HEK293 (cell line): ENCODE results near the gene SRD5A3.

ENCODE experiments used
- CTCF ChIA-PET: fragments of 350-600 bp; formaldehyde crosslinking; extraction: SDS; loops from one replicate; lab custom pipeline; 2021; ENCODE audit warnings: antibody characterized with exemption; lab: Yijun Ruan, JAX
- POLR2A ChIA-PET: fragments of 300-600 bp; formaldehyde crosslinking; extraction: SDS; loops from one replicate; lab custom pipeline; 2020; ENCODE audit warnings: antibody characterized with exemption, inconsistent platforms; lab: Yijun Ruan, JAX
- H3K27ac ChIP-seq: fragments of 200-500 bp; sonication (Bioruptor generic); 2 replicates; pipeline ENCODE4 v1.5.1; 2014; ENCODE audit warnings: low read depth, low read length, control low read depth, inconsistent platforms; ENCODE audit errors: extremely low read depth
- H3K36me3 ChIP-seq, 2 experiments: fragments of 200-500 bp in 1 of 2; sonication (Bioruptor generic) in 1 of 2; 1 replicate in 1 of 2; 2 replicates in 1 of 2; pipeline ENCODE4 v1.5.1; 2014 to 2017; ENCODE audit warnings: inconsistent platforms in 2 of 2, low read length in 2 of 2; ENCODE audit not compliant: control insufficient read depth in 2 of 2, insufficient read depth in 1 of 2
- H3K4me1 ChIP-seq: fragments of 200-500 bp; sonication (Bioruptor generic); 2 replicates; pipeline ENCODE4 v1.5.1; 2014; ENCODE audit warnings: mild to moderate bottlenecking, low read length, inconsistent platforms; ENCODE audit not compliant: control insufficient read depth, insufficient read depth
- H3K4me3 ChIP-seq: 2 replicates; pipeline ENCODE4 v1.5.1; 2011; ENCODE audit warnings: low read depth, mild to moderate bottlenecking, control low read depth, low read length, moderate library complexity
- H3K9me3 ChIP-seq: fragments of 200-500 bp; sonication (Bioruptor generic); 2 replicates; pipeline ENCODE4 v1.5.1; 2014; ENCODE audit warnings: low read depth, low read length, inconsistent platforms; ENCODE audit not compliant: control insufficient read depth, insufficient read depth
- GLI4 ChIP-seq: fragments of 450-650 bp; formaldehyde crosslinking; IDR thresholded peaks from 2 replicates; pipeline ENCODE4 v1.5.1; 2016; ENCODE audit warnings: missing biosample characterization, missing genetic modification characterization
- KLF16 ChIP-seq: fragments of 450-650 bp; formaldehyde crosslinking; IDR thresholded peaks from 2 replicates; pipeline ENCODE4 v1.5.1; 2017; ENCODE audit warnings: missing biosample characterization, missing genetic modification characterization
- KLF17 ChIP-seq: fragments of 450-650 bp; formaldehyde crosslinking; IDR thresholded peaks from 2 replicates; pipeline ENCODE4 v1.5.1; 2016; ENCODE audit warnings: missing biosample characterization, missing genetic modification characterization
- OSR2 ChIP-seq: fragments of 450-650 bp; formaldehyde crosslinking; IDR thresholded peaks from 2 replicates; pipeline ENCODE4 v1.5.1; 2016; ENCODE audit warnings: missing biosample characterization, missing genetic modification characterization
- PBX3 ChIP-seq: sonication (generic); formaldehyde crosslinking; IDR thresholded peaks from 2 replicates; pipeline ENCODE4 v1.8.1; 2022; ENCODE audit warnings: mild to moderate bottlenecking, moderate library complexity, missing genetic modification reagents
- PRDM6 ChIP-seq: fragments of 450-650 bp; formaldehyde crosslinking; IDR thresholded peaks from 2 replicates; pipeline ENCODE4 v1.5.1; 2017; ENCODE audit warnings: missing biosample characterization, missing genetic modification characterization
- SCRT2 ChIP-seq: fragments of 450-650 bp; formaldehyde crosslinking; IDR thresholded peaks from 2 replicates; pipeline ENCODE4 v1.5.1; 2016; ENCODE audit warnings: missing biosample characterization, missing genetic modification characterization
- ZBTB10 ChIP-seq: fragments of 450-650 bp; formaldehyde crosslinking; IDR thresholded peaks from 2 replicates; pipeline ENCODE4 v1.5.1; 2016; ENCODE audit warnings: missing biosample characterization, missing genetic modification characterization
- ZBTB21 ChIP-seq: fragments of 450-650 bp; formaldehyde crosslinking; IDR thresholded peaks from 2 replicates; pipeline ENCODE4 v1.5.1; 2017; ENCODE audit warnings: missing biosample characterization, missing genetic modification characterization
- ZBTB49 ChIP-seq: fragments of 450-650 bp; formaldehyde crosslinking; IDR thresholded peaks from 2 replicates; pipeline ENCODE4 v1.5.1; 2016; ENCODE audit warnings: missing biosample characterization, missing genetic modification characterization, low read depth
- ZBTB7A ChIP-seq: fragments of 450-650 bp; formaldehyde crosslinking; IDR thresholded peaks from 2 replicates; pipeline ENCODE4 v1.5.1; 2016; ENCODE audit warnings: low read depth, missing biosample characterization, missing genetic modification characterization
- ZFP41 ChIP-seq: fragments of 450-650 bp; formaldehyde crosslinking; IDR thresholded peaks from 2 replicates; pipeline ENCODE4 v1.5.1; 2016; ENCODE audit warnings: missing biosample characterization, missing genetic modification characterization, borderline replicate concordance
- ZFP69B ChIP-seq: fragments of 450-650 bp; formaldehyde crosslinking; IDR thresholded peaks from 2 replicates; pipeline ENCODE4 v1.5.1; 2016; ENCODE audit warnings: missing biosample characterization, missing genetic modification characterization
- ZNF155 ChIP-seq: fragments of 450-650 bp; formaldehyde crosslinking; IDR thresholded peaks from 2 replicates; pipeline ENCODE4 v1.5.1; 2016; ENCODE audit warnings: missing biosample characterization, missing genetic modification characterization
- ZNF19 ChIP-seq: fragments of 450-650 bp; formaldehyde crosslinking; IDR thresholded peaks from 2 replicates; pipeline ENCODE4; 2016; ENCODE audit warnings: missing biosample characterization, missing genetic modification characterization, low read depth
- ZNF239 ChIP-seq: fragments of 450-650 bp; formaldehyde crosslinking; IDR thresholded peaks from 2 replicates; pipeline ENCODE4 v1.5.1; 2016; ENCODE audit warnings: missing biosample characterization, missing genetic modification characterization
- ZNF274 ChIP-seq, 2 experiments: fragments of 200-500 bp in 1 of 2; fragments of 450-650 bp in 1 of 2; sonication (Bioruptor generic) in 1 of 2; formaldehyde crosslinking in 1 of 2; IDR thresholded peaks; 2 replicates each; pipeline versions ENCODE4 v1.5.1 to v1.6.1; 2014 to 2016; ENCODE audit warnings: borderline replicate concordance in 1 of 2, inconsistent platforms in 1 of 2, low read length in 1 of 2, missing biosample characterization in 1 of 2, missing genetic modification characterization in 1 of 2
- ZNF341 ChIP-seq: fragments of 450-650 bp; formaldehyde crosslinking; IDR thresholded peaks from 2 replicates; pipeline ENCODE4; 2016; ENCODE audit warnings: low read depth, missing biosample characterization, missing genetic modification characterization
- ZNF366 ChIP-seq: fragments of 450-650 bp; formaldehyde crosslinking; conservative IDR thresholded peaks from 2 replicates; pipeline ENCODE4 v1.5.1; 2016; ENCODE audit warnings: missing biosample characterization, missing genetic modification characterization
- ZNF37A ChIP-seq: fragments of 450-650 bp; IDR thresholded peaks from 2 replicates; pipeline ENCODE4 v1.5.1; 2018; ENCODE audit warnings: missing biosample characterization, missing genetic modification characterization
- ZNF398 ChIP-seq: fragments of 450-650 bp; formaldehyde crosslinking; IDR thresholded peaks from 2 replicates; pipeline ENCODE4 v1.5.1; 2017; ENCODE audit warnings: missing biosample characterization, missing genetic modification characterization
- ZNF433 ChIP-seq: fragments of 450-650 bp; formaldehyde crosslinking; IDR thresholded peaks from 2 replicates; pipeline ENCODE4 v1.5.1; 2016; ENCODE audit warnings: missing biosample characterization, missing genetic modification characterization, low read depth
- ZNF621 ChIP-seq: fragments of 450-650 bp; formaldehyde crosslinking; IDR thresholded peaks from 2 replicates; pipeline ENCODE4 v1.5.1; 2017; ENCODE audit warnings: missing biosample characterization, missing genetic modification characterization
- ZNF768 ChIP-seq: fragments of 450-650 bp; formaldehyde crosslinking; IDR thresholded peaks from 2 replicates; pipeline ENCODE4 v1.5.1; 2018; ENCODE audit warnings: missing biosample characterization, mild to moderate bottlenecking, missing genetic modification characterization
- ZNF791 ChIP-seq: fragments of 450-650 bp; formaldehyde crosslinking; IDR thresholded peaks from 2 replicates; pipeline ENCODE4 v1.5.1; 2016; ENCODE audit warnings: missing biosample characterization, missing genetic modification characterization
- ZSCAN30 ChIP-seq: fragments of 450-650 bp; IDR thresholded peaks from 2 replicates; pipeline ENCODE4 v1.5.1; 2018; ENCODE audit warnings: missing biosample characterization, mild to moderate bottlenecking, missing genetic modification characterization, moderate library complexity

The SRD5A3 gene

GRCh38 chr4:55365345-55365728 lies 19.3 kb downstream of the SRD5A3 start:
- Histone ChIP-seq H3K4me3 (no peak overlapping the region), H3K4me1 (no peaks in the 10 kb centered on the region), H3K27ac (no peak overlapping the region), H3K36me3 (peaks cover 6 to 29% of the 10 kb centered on the region in 2 experiments; a peak in 2 of 3 replicates), H3K9me3 (no peaks in the 10 kb centered on the region)
- TF ChIP-seq ZNF366 (tag by site-specific recombination) (no peak), ZNF274 (IDR thresholded peaks at IDR 0.05; ENCODE audit: low read length) (no peak), ZNF274 (tag by site-specific recombination; IDR thresholded peaks at IDR 0.05; ENCODE audit: borderline replicate concordance) (no peak), GLI4 (tag by site-specific recombination) (no peak), ZBTB49 (tag by site-specific recombination) (no peak), ZNF398 (tag by site-specific recombination) (no peak), ZNF621 (tag by site-specific recombination) (no peak), OSR2 (tag by site-specific recombination) (no peak), ZFP69B (no peak), ZBTB7A (tag by site-specific recombination) (no peak), ZBTB21 (no peak), ZNF19 (tag by site-specific recombination) (no peak), ZNF433 (tag by site-specific recombination) (no peak), KLF17 (tag by site-specific recombination) (no peak), ZBTB10 (tag by site-specific recombination) (no peak), KLF16 (no peak), ZSCAN30 (no peak), ZNF791 (tag by site-specific recombination) (no peak), SCRT2 (tag by site-specific recombination) (no peak), ZNF37A (tag by site-specific recombination) (no peak)
- CTCF ChIA-PET: no interaction called here
- POLR2A ChIA-PET: no interaction called here

GRCh38 chr4:55366621-55367020 lies 20.6 kb downstream of the SRD5A3 start:
- CTCF ChIA-PET: interaction anchor here (1.0 kb wide), 1 partner anchor 11 kb away, joined by 4 read pairs; no protein-coding TSS in a partner anchor
- POLR2A ChIA-PET: no interaction called here
- H3K4me3 ChIP-seq: no peak overlapping the region
- H3K9me3 ChIP-seq: no peaks in the 10 kb centered on the region
- peaks cover 0 to 29% of the 10 kb centered on the region in 2 experiments; a peak in 2 of 3 replicates for H3K36me3 ChIP-seq
- no peaks in the 10 kb centered on the region for H3K4me1 ChIP-seq
- H3K27ac ChIP-seq: no peak overlapping the region
- no peak for TF ChIP-seq ZNF341 (tag by site-specific recombination)
- TF ChIP-seq PRDM6 (tag by site-specific recombination): no peak
- TF ChIP-seq ZNF19 (tag by site-specific recombination): no peak
- no peak for TF ChIP-seq ZFP41 (tag by site-specific recombination)
- no peak for TF ChIP-seq PBX3 (CRISPR knock-in tag)
- TF ChIP-seq ZNF239: no peak
- no peak for TF ChIP-seq ZNF768 (tag by site-specific recombination)
- no peak for TF ChIP-seq ZNF155
